PC-3 (cell line): ENCODE measurements around the gene SYK. TPM values are rescaled to one million over a fixed set of nuclear protein-coding genes. Genes with fewer than 3 reads are reported as not detected.

Experiments used
- ATAC-seq: fragments of 200-7000 bp; cut with Tn5 transposase; 2 replicates; pipeline ENCODE4 v1.9.1; 2020; ENCODE audit warnings: mild to moderate bottlenecking, moderate library complexity
- BruUV-seq: library from RNA; stranded (reverse); fragments of 400-500 nt; replicated peaks from 2 replicates; lab custom pipeline; 2021; lab: Mats Ljungman, UMichigan
- CTCF ChIA-PET: fragments of 300-600 bp; sonication (Branson Sonifier 250); formaldehyde crosslinking; loops from one replicate; lab custom pipeline; 2022; ENCODE audit warnings: antibody characterized with exemption; lab: Charles Lee
- POLR2A ChIA-PET: fragments of 300-600 bp; sonication (Branson Sonifier 250); formaldehyde crosslinking; loops from one replicate; lab custom pipeline; 2022; ENCODE audit warnings: antibody characterized with exemption; ENCODE audit not compliant: unreplicated experiment; lab: Charles Lee
- DNase-seq: peaks from one replicate; pipeline ENCODE4 v3.0.0-alpha.2; 2015
- H2AFZ ChIP-seq: fragments of 300-600 bp; sonication (generic); 2 replicates; pipeline ENCODE4 v1.6.0; 2016; ENCODE audit warnings: antibody characterized with exemption, low read length
- H3F3A ChIP-seq: fragments of 300-600 bp; sonication (generic); one replicate; pipeline ENCODE4 v1.6.0; 2017; ENCODE audit warnings: antibody characterized with exemption, low read length, control low read depth, mild to moderate bottlenecking; ENCODE audit not compliant: unreplicated experiment
- H3K27ac ChIP-seq: fragments of 300-600 bp; sonication (generic); 2 replicates; pipeline ENCODE4 v1.5.1; 2016; ENCODE audit warnings: mild to moderate bottlenecking, low read length
- H3K27me3 ChIP-seq: fragments of 300-600 bp; sonication (generic); 2 replicates; pipeline ENCODE4 v1.6.1; 2016; ENCODE audit warnings: low read length, mixed read lengths
- H3K36me3 ChIP-seq: fragments of 300-600 bp; sonication (generic); 2 replicates; pipeline ENCODE4 v1.6.1; 2016; ENCODE audit warnings: low read depth, mixed run types, low read length, mixed read lengths
- H3K4me1 ChIP-seq: fragments of 300-600 bp; sonication (generic); 2 replicates; pipeline ENCODE4 v1.5.1; 2016; ENCODE audit warnings: low read length; ENCODE audit not compliant: insufficient read depth
- H3K4me2 ChIP-seq: fragments of 300-600 bp; sonication (generic); 2 replicates; pipeline ENCODE4 v1.6.0; 2016; ENCODE audit warnings: low read length
- H3K4me3 ChIP-seq: fragments of 300-600 bp; sonication (generic); 2 replicates; pipeline ENCODE4 v1.5.1; 2016; ENCODE audit warnings: mild to moderate bottlenecking, low read length, mixed read lengths
- H3K79me2 ChIP-seq: fragments of 300-600 bp; sonication (generic); 2 replicates; pipeline ENCODE4 v1.6.1; 2017; ENCODE audit warnings: low read length, mixed read lengths
- H3K9ac ChIP-seq: fragments of 300-600 bp; sonication (generic); 2 replicates; pipeline ENCODE4 v1.6.0; 2016; ENCODE audit warnings: mild to moderate bottlenecking, low read length
- H3K9me2 ChIP-seq: fragments of 300-600 bp; sonication (generic); replicated peaks from 2 replicates; pipeline ENCODE4 v1.6.1; 2016; ENCODE audit warnings: mixed run types, low read length, mixed read lengths
- H3K9me3 ChIP-seq: fragments of 300-600 bp; sonication (generic); 2 replicates; pipeline ENCODE4 v1.6.1; 2016; ENCODE audit warnings: low read length, mixed read lengths
- H4K20me1 ChIP-seq: fragments of 300-600 bp; sonication (generic); 2 replicates; pipeline ENCODE4 v1.6.1; 2016; ENCODE audit warnings: low read length, mixed read lengths
- EZH2 ChIP-seq: fragments of 300-600 bp; sonication (generic); IDR thresholded peaks from one replicate; pipeline ENCODE4 v1.6.1; 2017; ENCODE audit warnings: antibody characterized with exemption, mild to moderate bottlenecking, low read length; ENCODE audit not compliant: unreplicated experiment
- EZH2phosphoT487 ChIP-seq: fragments of 300-600 bp; sonication (generic); IDR thresholded peaks from 2 replicates; pipeline ENCODE4 v1.6.1; 2018; ENCODE audit warnings: mild to moderate bottlenecking, antibody characterized with exemption, low read length, borderline replicate concordance
- intact Hi-C: fragments of 100-400 bp; cut with micrococcal nuclease; formaldehyde crosslinking; loops from 2 replicates; pipeline ENCODE4 v1.9.0; 2023
- total RNA-seq: library from RNA; depleted of rRNA; stranded (reverse); fragments of >200 nt; gene quantifications from 2 replicates; pipeline ENCODE4 v1.2.3, GENCODE V29; 2014
- TF ChIP-seq, protein P1 (sequence below): fragments of 300-600 bp; sonication (generic); conservative IDR thresholded peaks from 2 replicates; pipeline ENCODE4 v1.5.1; 2017; ENCODE audit warnings: antibody characterized with exemption, low read depth, mild to moderate bottlenecking, low read length

SYK gene
- total RNA-seq, 1 experiment from 2014 or later: 12.9 TPM

DNA sequence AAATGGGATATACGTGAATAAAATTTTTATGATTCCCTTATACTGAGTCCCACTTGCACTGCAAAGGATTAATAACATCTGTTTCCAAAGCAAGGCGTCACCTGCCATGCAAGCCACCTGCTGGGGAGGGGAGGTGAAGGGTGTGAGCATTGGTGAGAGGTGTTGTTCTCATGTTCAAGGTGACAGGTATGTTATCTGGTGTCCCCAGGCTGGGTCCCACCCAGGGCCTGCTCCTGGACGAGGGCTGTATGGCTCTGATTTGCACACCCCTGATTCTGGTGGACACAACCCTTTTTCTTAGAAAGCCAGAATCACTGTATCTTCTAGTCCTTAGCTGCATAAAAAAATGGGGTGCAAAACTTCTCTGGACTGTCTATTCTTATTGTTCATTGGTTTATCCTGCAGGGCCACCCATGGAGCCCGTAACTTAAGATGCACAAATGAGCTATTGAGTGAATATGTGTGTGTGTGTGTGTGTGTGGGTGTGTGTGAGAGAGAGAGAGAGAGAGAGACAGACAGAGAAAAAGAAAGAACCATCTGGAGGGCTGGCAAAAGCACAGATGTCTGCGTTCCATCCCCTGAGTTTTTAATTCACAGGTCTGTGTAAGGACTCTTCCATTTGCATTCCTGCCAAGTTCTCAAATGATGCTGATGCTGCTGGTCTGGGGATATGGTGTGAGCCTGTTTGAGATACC is 53.7 kb downstream of the SYK start:
- ChIA-PET CTCF (no interaction called here), POLR2A (no interaction called here)
- no peak overlapping the region for H3K9ac ChIP-seq
- no peaks in the 10 kb centered on the region for H3F3A ChIP-seq
- H3K27me3 ChIP-seq: no peaks in the 10 kb centered on the region
- no peak overlapping the region for H2AFZ ChIP-seq
- DNase-seq (no peak), ATAC-seq (no peak)
- no TSS peak for BruUV-seq
- no peak overlapping the region for H3K4me3 ChIP-seq
- no peaks in the 10 kb centered on the region for H3K9me3 ChIP-seq
- intact Hi-C loops: no loop called here
- TF ChIP-seq, protein P1, sequence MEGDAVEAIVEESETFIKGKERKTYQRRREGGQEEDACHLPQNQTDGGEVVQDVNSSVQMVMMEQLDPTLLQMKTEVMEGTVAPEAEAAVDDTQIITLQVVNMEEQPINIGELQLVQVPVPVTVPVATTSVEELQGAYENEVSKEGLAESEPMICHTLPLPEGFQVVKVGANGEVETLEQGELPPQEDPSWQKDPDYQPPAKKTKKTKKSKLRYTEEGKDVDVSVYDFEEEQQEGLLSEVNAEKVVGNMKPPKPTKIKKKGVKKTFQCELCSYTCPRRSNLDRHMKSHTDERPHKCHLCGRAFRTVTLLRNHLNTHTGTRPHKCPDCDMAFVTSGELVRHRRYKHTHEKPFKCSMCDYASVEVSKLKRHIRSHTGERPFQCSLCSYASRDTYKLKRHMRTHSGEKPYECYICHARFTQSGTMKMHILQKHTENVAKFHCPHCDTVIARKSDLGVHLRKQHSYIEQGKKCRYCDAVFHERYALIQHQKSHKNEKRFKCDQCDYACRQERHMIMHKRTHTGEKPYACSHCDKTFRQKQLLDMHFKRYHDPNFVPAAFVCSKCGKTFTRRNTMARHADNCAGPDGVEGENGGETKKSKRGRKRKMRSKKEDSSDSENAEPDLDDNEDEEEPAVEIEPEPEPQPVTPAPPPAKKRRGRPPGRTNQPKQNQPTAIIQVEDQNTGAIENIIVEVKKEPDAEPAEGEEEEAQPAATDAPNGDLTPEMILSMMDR: no peak
- TF ChIP-seq EZH2: no peak
- no peak for TF ChIP-seq EZH2phosphoT487
- H3K4me2 ChIP-seq: no peak overlapping the region
- H3K4me1 ChIP-seq: peaks cover 25% of the 10 kb centered on the region
- no peaks in the 10 kb centered on the region for H3K9me2 ChIP-seq
- no peaks in the 10 kb centered on the region for H4K20me1 ChIP-seq
- no peaks in the 10 kb centered on the region for H3K36me3 ChIP-seq
- H3K79me2 ChIP-seq: no peaks in the 10 kb centered on the region
- H3K27ac ChIP-seq: no peak overlapping the region

- POLR2A ChIA-PET: no interaction called here
These were observed 55.5 kb downstream of the SYK start for GRCh38 chr9:90857091-90857490.

DNA sequence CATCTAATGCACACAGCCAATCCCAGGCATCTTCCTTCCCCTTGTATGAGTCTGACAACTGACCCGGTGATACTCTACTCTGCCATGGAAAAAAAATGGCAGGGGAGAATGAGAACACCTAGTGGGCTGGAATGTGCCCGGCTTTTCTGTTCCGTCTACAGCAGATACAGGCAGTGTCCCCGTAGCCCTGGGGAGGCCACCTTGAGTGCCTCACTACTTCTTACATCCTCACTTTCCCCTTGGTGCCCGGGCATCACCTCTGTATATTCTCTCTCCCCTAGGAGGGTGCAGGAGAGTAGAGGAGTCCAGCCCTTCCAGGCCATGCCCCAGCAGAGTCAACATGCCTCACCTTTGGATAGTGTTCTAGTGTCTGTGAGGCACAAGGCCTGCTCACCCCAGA is 56.2 kb downstream of the SYK start:
- CTCF ChIA-PET: no interaction called here
- no peak for DNase-seq

More at GRCh38 chr9:90857091-90857490, 55.5 kb downstream of the SYK start:
- no peak overlapping the region for H3K4me2 ChIP-seq
- no peaks in the 10 kb centered on the region for H4K20me1 ChIP-seq
- TF ChIP-seq EZH2 (no peak), EZH2phosphoT487 (no peak)
- TF ChIP-seq, protein P1: no peak
- DNase-seq: no peak
- no peak overlapping the region for H2AFZ ChIP-seq
- no peaks in the 10 kb centered on the region for H3F3A ChIP-seq
- H3K4me1 ChIP-seq: peaks cover 25% of the 10 kb centered on the region
- no peak overlapping the region for H3K9ac ChIP-seq
- no peaks in the 10 kb centered on the region for H3K9me3 ChIP-seq
- ATAC-seq: no peak
- intact Hi-C loops: no loop called here
- no peaks in the 10 kb centered on the region for H3K27me3 ChIP-seq
- H3K4me3 ChIP-seq: no peak overlapping the region
- no peak overlapping the region for H3K27ac ChIP-seq
- CTCF ChIA-PET: no interaction called here
- BruUV-seq: no TSS peak
- no peaks in the 10 kb centered on the region for H3K9me2 ChIP-seq
- H3K36me3 ChIP-seq: no peaks in the 10 kb centered on the region
- H3K79me2 ChIP-seq: no peaks in the 10 kb centered on the region

More for the DNA sequence above, 56.2 kb downstream of the SYK start:
- TF ChIP-seq, protein P1: no peak
- no TSS peak for BruUV-seq
- H3K4me1 ChIP-seq: peaks cover 25% of the 10 kb centered on the region
- ATAC-seq: no peak
- H3K79me2 ChIP-seq: no peaks in the 10 kb centered on the region
- intact Hi-C loops: no loop called here
- POLR2A ChIA-PET: no interaction called here
- no peaks in the 10 kb centered on the region for H3K9me2 ChIP-seq
- no peak overlapping the region for H3K9ac ChIP-seq
- no peaks in the 10 kb centered on the region for H3K9me3 ChIP-seq
- no peak overlapping the region for H3K4me2 ChIP-seq
- H3K27ac ChIP-seq: no peak overlapping the region
- no peaks in the 10 kb centered on the region for H4K20me1 ChIP-seq
- no peaks in the 10 kb centered on the region for H3F3A ChIP-seq
- H3K36me3 ChIP-seq: no peaks in the 10 kb centered on the region
- no peaks in the 10 kb centered on the region for H3K27me3 ChIP-seq
- H3K4me3 ChIP-seq: no peak overlapping the region
- H2AFZ ChIP-seq: no peak overlapping the region
